HEK293 (cell line): ENCODE results near the gene PCDHA7.
"Not testable (repeated sequence)": the region's sequence is repeated elsewhere in the genome, so short reads cannot be mapped to it uniquely, and the experiment has no call there.

Source experiments
- BCL11A ChIP-seq: fragments of 450-650 bp; formaldehyde crosslinking; IDR thresholded peaks from 2 replicates; pipeline ENCODE4 v1.5.1; 2016; ENCODE audit warnings: low read depth, missing biosample characterization, missing genetic modification characterization
- CTCF ChIP-seq: fragments of 450-650 bp; formaldehyde crosslinking; IDR thresholded peaks from 2 replicates; pipeline ENCODE4 v1.5.1; 2016; ENCODE audit warnings: missing biosample characterization, missing genetic modification characterization
- PRDM10 ChIP-seq: fragments of 450-650 bp; formaldehyde crosslinking; IDR thresholded peaks from 2 replicates; pipeline ENCODE4 v1.5.1; 2016; ENCODE audit warnings: missing biosample characterization, missing genetic modification characterization
- ZBTB21 ChIP-seq: fragments of 450-650 bp; formaldehyde crosslinking; IDR thresholded peaks from 2 replicates; pipeline ENCODE4 v1.5.1; 2017; ENCODE audit warnings: missing biosample characterization, missing genetic modification characterization
- ZBTB26 ChIP-seq: fragments of 450-650 bp; formaldehyde crosslinking; optimal IDR thresholded peaks from 2 replicates; pipeline ENCODE3; 2016; ENCODE audit warnings: missing biosample characterization, mild to moderate bottlenecking, missing genetic modification characterization
- ZBTB7A ChIP-seq: fragments of 450-650 bp; formaldehyde crosslinking; IDR thresholded peaks from 2 replicates; pipeline ENCODE4 v1.5.1; 2016; ENCODE audit warnings: low read depth, missing biosample characterization, missing genetic modification characterization
- ZFHX2 ChIP-seq: fragments of 450-650 bp; formaldehyde crosslinking; conservative IDR thresholded peaks from 2 replicates; pipeline ENCODE4 v1.5.1; 2016; ENCODE audit warnings: missing biosample characterization, missing genetic modification characterization

- not testable (repeated sequence) for TF ChIP-seq CTCF, ZFHX2, ZBTB26, ZBTB21, PRDM10, ZBTB7A, BCL11A (tag by site-specific recombination)
These were observed 46.6 kb upstream of the PCDHA7 start for GRCh38 chr5:140787422-140787821.
